ENCODE measurements around the gene RABGAP1L.
"Not testable (repeated sequence)": the region's sequence is repeated elsewhere in the genome, so short reads cannot be mapped to it uniquely, and the experiment has no call there.

Gene RABGAP1L

GRCh38 chr1:174666248-174666647 lies 506.9 kb downstream of the RABGAP1L start:
- no peak for DNase-seq (ENCODE audit: low spot score)

GRCh38 chr1:174671826-174672225 lies 512.5 kb downstream of the RABGAP1L start:
- no peak for DNase-seq (ENCODE audit: low spot score)

- no peak for DNase-seq (ENCODE audit: low spot score)
These were observed 517.5 kb downstream of the RABGAP1L start for GRCh38 chr1:174676856-174677255.

GRCh38 chr1:174678657-174679056 lies 519.3 kb downstream of the RABGAP1L start:
- DNase-seq (ENCODE audit: low spot score): no peak

- DNase-seq (ENCODE audit: low spot score): no peak
These were observed 520.8 kb downstream of the RABGAP1L start for GRCh38 chr1:174680101-174680500.

GRCh38 chr1:174682419-174683008 lies 523.2 kb downstream of the RABGAP1L start:
- DNase-seq (ENCODE audit: low spot score): no peak

GRCh38 chr1:174686213-174686612 lies 526.9 kb downstream of the RABGAP1L start:
- no peak for DNase-seq (ENCODE audit: low spot score)

- DNase-seq (ENCODE audit: low spot score): no peak
These were observed 530.2 kb downstream of the RABGAP1L start for GRCh38 chr1:174689524-174689923.

GRCh38 chr1:174690266-174690665 lies 530.9 kb downstream of the RABGAP1L start:
- no peak for DNase-seq (ENCODE audit: low spot score)

- DNase-seq (ENCODE audit: low spot score): no peak
These were observed 533.0 kb downstream of the RABGAP1L start for GRCh38 chr1:174692313-174692712.

- no peak for DNase-seq (ENCODE audit: low spot score)
These were observed 533.8 kb downstream of the RABGAP1L start for GRCh38 chr1:174693085-174693484.

- not testable (repeated sequence) for DNase-seq (ENCODE audit: low spot score)
These were observed 534.2 kb downstream of the RABGAP1L start for GRCh38 chr1:174693539-174693938.

- DNase-seq (ENCODE audit: low spot score): no peak
These were observed 536.9 kb downstream of the RABGAP1L start for GRCh38 chr1:174696026-174696821.

GRCh38 chr1:174700314-174700713 lies 541.0 kb downstream of the RABGAP1L start:
- DNase-seq (ENCODE audit: low spot score): no peak

- DNase-seq (ENCODE audit: low spot score): no peak
These were observed 541.5 kb downstream of the RABGAP1L start for GRCh38 chr1:174700775-174701174.

GRCh38 chr1:174701565-174701964 lies 542.2 kb downstream of the RABGAP1L start:
- DNase-seq (ENCODE audit: low spot score): no peak

GRCh38 chr1:174702011-174702410 lies 542.7 kb downstream of the RABGAP1L start:
- no peak for DNase-seq (ENCODE audit: low spot score)

GRCh38 chr1:174703309-174703708 lies 544.0 kb downstream of the RABGAP1L start:
- no peak for DNase-seq (ENCODE audit: low spot score)

- no peak for DNase-seq (ENCODE audit: low spot score)
These were observed 545.0 kb downstream of the RABGAP1L start for GRCh38 chr1:174704300-174704699.

- DNase-seq (ENCODE audit: low spot score): no peak
These were observed 551.8 kb downstream of the RABGAP1L start for GRCh38 chr1:174710868-174711845.

- DNase-seq (ENCODE audit: low spot score): not testable (repeated sequence)
These were observed 552.5 kb downstream of the RABGAP1L start for GRCh38 chr1:174711848-174712247.

GRCh38 chr1:174712541-174712940 lies 553.2 kb downstream of the RABGAP1L start:
- DNase-seq (ENCODE audit: low spot score): no peak

All from germinal center (tissue), 1 donor.